Measurements from ENCODE around the gene ALB.

ALB gene

GRCh38 chr4:73452953-73453700 lies 49.0 kb downstream of the ALB start:
- DNase-seq: no peak

GRCh38 chr4:73453701-73454005 lies 49.6 kb downstream of the ALB start:
- no peak for DNase-seq

- DNase-seq: no peak
These were observed 50.8 kb downstream of the ALB start for GRCh38 chr4:73454920-73455319.

GRCh38 chr4:73456177-73457022 lies 52.3 kb downstream of the ALB start:
- no peak for DNase-seq

GRCh38 chr4:73458184-73459047 lies 54.3 kb downstream of the ALB start:
- DNase-seq: no peak

GRCh38 chr4:73459048-73459421 lies 54.9 kb downstream of the ALB start:
- no peak for DNase-seq

- DNase-seq: no peak
These were observed 56.9 kb downstream of the ALB start for GRCh38 chr4:73460913-73461522.

- DNase-seq: no peak
These were observed 64.1 kb downstream of the ALB start for GRCh38 chr4:73468170-73468569.

GRCh38 chr4:73470728-73471127 lies 66.6 kb downstream of the ALB start:
- no peak for DNase-seq
